ENCODE data around the gene DUS1L.

The DUS1L gene

GRCh38 chr17:82076018-82076784 is 10.6 kb upstream of the DUS1L start:
- TF ChIP-seq CTCF (IDR thresholded peaks at IDR 0.05; ENCODE audit: low read depth, low read length) (no peak), EZH2phosphoT487 (IDR thresholded peaks at IDR 0.05; ENCODE audit: low read depth) (no peak)
- peaks cover 23% of the 10 kb centered on the region for H3K36me3 ChIP-seq (replicated peaks; ENCODE audit: low read depth, low read length)
- no peak overlapping the region for H3K27ac ChIP-seq (ENCODE audit: low read length)
- no peaks in the 10 kb centered on the region for H3K9me3 ChIP-seq (ENCODE audit: insufficient read depth, low read length)
- no peak overlapping the region for H3K9ac ChIP-seq (ENCODE audit: low read length)
- no peaks in the 10 kb centered on the region for H3K79me2 ChIP-seq (ENCODE audit: low read length)
- H3K4me2 ChIP-seq (ENCODE audit: low read length) = no peak overlapping the region
- peaks cover 14% of the 10 kb centered on the region for H4K20me1 ChIP-seq (ENCODE audit: insufficient read depth, low read length)
- no peak overlapping the region for H2AFZ ChIP-seq (ENCODE audit: low read depth, low read length)
- no peaks in the 10 kb centered on the region for H3K4me1 ChIP-seq (ENCODE audit: low read length)
- no peak overlapping the region for H3K4me3 ChIP-seq (ENCODE audit: low read length)
- no peaks in the 10 kb centered on the region for H3K27me3 ChIP-seq (ENCODE audit: low read depth, low read length)

GRCh38 chr17:82073446-82073845 is 7.8 kb upstream of the DUS1L start:
- Histone ChIP-seq H3K4me3 (ENCODE audit: low read length) (no peak overlapping the region), H3K79me2 (ENCODE audit: low read length) (no peaks in the 10 kb centered on the region), H3K27ac (ENCODE audit: low read length) (no peak overlapping the region), H3K36me3 (replicated peaks; ENCODE audit: low read depth, low read length) (peaks cover 6% of the 10 kb centered on the region), H2AFZ (ENCODE audit: low read depth, low read length) (no peak overlapping the region), H3K4me2 (ENCODE audit: low read length) (no peak overlapping the region), H4K20me1 (ENCODE audit: insufficient read depth, low read length) (peaks cover 7% of the 10 kb centered on the region), H3K27me3 (ENCODE audit: low read depth, low read length) (no peaks in the 10 kb centered on the region), H3K9ac (ENCODE audit: low read length) (no peak overlapping the region), H3K9me3 (ENCODE audit: insufficient read depth, low read length) (no peaks in the 10 kb centered on the region), H3K4me1 (ENCODE audit: low read length) (no peaks in the 10 kb centered on the region)
- TF ChIP-seq CTCF (IDR thresholded peaks at IDR 0.05; ENCODE audit: low read depth, low read length) = no peak
- no peak for TF ChIP-seq EZH2phosphoT487 (IDR thresholded peaks at IDR 0.05; ENCODE audit: low read depth)

GRCh38 chr17:82072827-82073226 is 7.2 kb upstream of the DUS1L start:
- H3K79me2 ChIP-seq (ENCODE audit: low read length) = no peaks in the 10 kb centered on the region
- TF ChIP-seq CTCF (IDR thresholded peaks at IDR 0.05; ENCODE audit: low read depth, low read length) (no peak), EZH2phosphoT487 (IDR thresholded peaks at IDR 0.05; ENCODE audit: low read depth) (no peak)
- no peak overlapping the region for H3K4me2 ChIP-seq (ENCODE audit: low read length)
- peaks cover 6% of the 10 kb centered on the region for H4K20me1 ChIP-seq (ENCODE audit: insufficient read depth, low read length)
- H3K36me3 ChIP-seq (replicated peaks; ENCODE audit: low read depth, low read length) = peaks cover 2% of the 10 kb centered on the region
- H3K9me3 ChIP-seq (ENCODE audit: insufficient read depth, low read length) = no peaks in the 10 kb centered on the region
- no peak overlapping the region for H2AFZ ChIP-seq (ENCODE audit: low read depth, low read length)
- H3K27me3 ChIP-seq (ENCODE audit: low read depth, low read length) = no peaks in the 10 kb centered on the region
- H3K27ac ChIP-seq (ENCODE audit: low read length) = no peak overlapping the region
- H3K4me3 ChIP-seq (ENCODE audit: low read length) = no peak overlapping the region
- H3K4me1 ChIP-seq (ENCODE audit: low read length) = no peaks in the 10 kb centered on the region
- H3K9ac ChIP-seq (ENCODE audit: low read length) = no peak overlapping the region

- no peak overlapping the region for H3K4me2 ChIP-seq (ENCODE audit: low read length)
- no peaks in the 10 kb centered on the region for H3K36me3 ChIP-seq (replicated peaks; ENCODE audit: low read depth, low read length)
- H3K9me3 ChIP-seq (ENCODE audit: insufficient read depth, low read length) = no peaks in the 10 kb centered on the region
- H2AFZ ChIP-seq (ENCODE audit: low read depth, low read length) = no peak overlapping the region
- H3K27ac ChIP-seq (ENCODE audit: low read length) = no peak overlapping the region
- no peak for TF ChIP-seq EZH2phosphoT487 (IDR thresholded peaks at IDR 0.05; ENCODE audit: low read depth)
- TF ChIP-seq CTCF (IDR thresholded peaks at IDR 0.05; ENCODE audit: low read depth, low read length) = no peak
- peaks cover 4% of the 10 kb centered on the region; the same call in 1 of the 2 replicates for H3K4me1 ChIP-seq (ENCODE audit: low read length)
- no peak overlapping the region for H3K4me3 ChIP-seq (ENCODE audit: low read length)
- H3K9ac ChIP-seq (ENCODE audit: low read length) = no peak overlapping the region
- no peaks in the 10 kb centered on the region for H3K27me3 ChIP-seq (ENCODE audit: low read depth, low read length)
- H3K79me2 ChIP-seq (ENCODE audit: low read length) = peaks cover 5% of the 10 kb centered on the region; the same call in 1 of the 2 replicates
- H4K20me1 ChIP-seq (ENCODE audit: insufficient read depth, low read length) = no peaks in the 10 kb centered on the region
Measured at GRCh38 chr17:82070611-82071010, 5.0 kb upstream of the DUS1L start.
